ENCODE measurements around the gene CEP164.
"Not testable (repeated sequence)": the region's sequence is repeated elsewhere in the genome, so short reads cannot be mapped to it uniquely, and the experiment has no call there.

CEP164 gene

GRCh38 chr11:117305145-117305544 lies 22.5 kb upstream of the CEP164 start:
- no peak for DNase-seq

DNA sequence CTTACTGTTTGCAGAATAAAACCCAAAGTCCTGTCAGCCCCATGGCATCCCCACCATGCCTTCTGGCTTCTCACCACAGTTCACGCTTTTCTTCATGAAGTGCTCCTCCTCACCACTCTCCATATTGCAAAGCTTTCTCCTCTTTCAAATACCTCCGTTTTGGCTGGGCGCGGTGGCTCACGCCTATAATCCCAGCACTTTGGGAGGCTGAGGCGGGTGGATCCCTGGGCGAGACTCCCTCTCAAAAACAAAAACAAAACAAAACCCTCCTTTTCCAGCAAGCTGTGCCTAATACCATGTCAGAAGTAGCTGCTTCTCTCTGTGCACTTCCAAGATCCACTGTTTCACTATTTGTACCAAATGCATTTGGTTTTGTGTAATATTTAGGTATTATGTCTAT lies 18.3 kb upstream of the CEP164 start:
- no peak for DNase-seq

GRCh38 chr11:117313091-117313490 lies 14.6 kb upstream of the CEP164 start:
- no peak for DNase-seq

DNA sequence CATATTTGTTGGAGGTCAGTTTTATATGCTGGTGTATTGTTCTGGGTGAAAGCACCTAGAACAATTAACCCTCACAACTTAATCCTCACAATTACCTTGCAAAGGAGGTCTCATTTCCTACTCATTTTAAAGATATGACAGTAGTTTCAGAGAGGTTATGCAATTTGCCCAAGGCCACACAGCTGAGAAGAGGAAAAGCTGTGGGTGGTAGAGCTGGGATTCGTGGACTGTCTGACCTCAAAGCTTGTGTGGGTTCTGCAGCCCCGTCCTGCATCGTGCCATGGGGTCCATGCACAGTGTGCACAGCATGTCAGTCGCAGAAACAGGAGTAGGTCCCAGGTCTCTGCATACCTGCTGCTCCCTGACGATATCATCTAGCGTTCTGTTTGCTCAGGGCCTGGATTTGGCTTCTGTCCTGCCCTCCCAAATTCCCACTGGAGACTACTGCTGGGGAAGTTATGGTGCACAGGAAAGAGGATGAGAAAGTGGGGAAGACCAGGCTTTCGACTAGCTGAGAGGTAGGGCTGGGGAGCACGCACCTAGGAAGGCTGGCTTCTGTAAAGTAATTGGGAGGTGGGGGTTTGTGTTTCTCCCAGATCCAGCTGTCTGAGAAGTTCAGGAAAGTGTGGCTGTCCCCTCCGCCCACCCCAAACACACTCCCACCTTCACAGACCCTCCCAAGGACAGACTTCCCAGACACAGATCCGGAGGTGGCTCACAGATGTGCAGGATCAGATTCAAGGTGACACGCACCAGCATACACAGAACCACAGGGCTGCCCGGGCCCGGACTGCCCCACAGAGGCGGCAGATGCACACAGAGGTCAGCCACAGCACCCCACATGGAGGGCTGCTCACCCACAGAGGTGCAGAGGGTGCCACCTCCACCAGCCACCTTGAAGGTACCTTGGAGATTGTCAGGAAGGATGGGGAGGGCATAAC lies 13.6 kb upstream of the CEP164 start:
- DNase-seq: no peak

DNA sequence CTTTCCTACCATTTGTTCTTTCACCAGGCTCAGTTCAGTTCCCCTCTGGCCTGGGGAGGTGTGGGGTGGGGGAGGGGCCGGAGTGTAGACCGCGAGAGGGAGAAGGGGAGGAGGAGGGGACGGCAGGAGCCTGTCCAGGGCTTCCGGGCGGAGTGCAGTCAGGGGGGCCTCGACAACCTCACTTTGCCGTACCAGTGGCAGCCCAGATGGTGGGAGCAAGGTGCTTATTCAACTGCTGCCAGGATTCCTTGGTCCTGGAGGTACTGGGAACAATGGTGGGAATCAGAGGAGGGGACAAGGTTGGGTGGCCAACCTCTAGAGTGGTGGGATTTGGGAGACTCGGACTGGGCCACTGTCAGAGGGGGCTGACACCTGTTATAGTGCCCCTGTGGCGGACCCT lies 12.8 kb upstream of the CEP164 start:
- DNase-seq: no peak

DNA sequence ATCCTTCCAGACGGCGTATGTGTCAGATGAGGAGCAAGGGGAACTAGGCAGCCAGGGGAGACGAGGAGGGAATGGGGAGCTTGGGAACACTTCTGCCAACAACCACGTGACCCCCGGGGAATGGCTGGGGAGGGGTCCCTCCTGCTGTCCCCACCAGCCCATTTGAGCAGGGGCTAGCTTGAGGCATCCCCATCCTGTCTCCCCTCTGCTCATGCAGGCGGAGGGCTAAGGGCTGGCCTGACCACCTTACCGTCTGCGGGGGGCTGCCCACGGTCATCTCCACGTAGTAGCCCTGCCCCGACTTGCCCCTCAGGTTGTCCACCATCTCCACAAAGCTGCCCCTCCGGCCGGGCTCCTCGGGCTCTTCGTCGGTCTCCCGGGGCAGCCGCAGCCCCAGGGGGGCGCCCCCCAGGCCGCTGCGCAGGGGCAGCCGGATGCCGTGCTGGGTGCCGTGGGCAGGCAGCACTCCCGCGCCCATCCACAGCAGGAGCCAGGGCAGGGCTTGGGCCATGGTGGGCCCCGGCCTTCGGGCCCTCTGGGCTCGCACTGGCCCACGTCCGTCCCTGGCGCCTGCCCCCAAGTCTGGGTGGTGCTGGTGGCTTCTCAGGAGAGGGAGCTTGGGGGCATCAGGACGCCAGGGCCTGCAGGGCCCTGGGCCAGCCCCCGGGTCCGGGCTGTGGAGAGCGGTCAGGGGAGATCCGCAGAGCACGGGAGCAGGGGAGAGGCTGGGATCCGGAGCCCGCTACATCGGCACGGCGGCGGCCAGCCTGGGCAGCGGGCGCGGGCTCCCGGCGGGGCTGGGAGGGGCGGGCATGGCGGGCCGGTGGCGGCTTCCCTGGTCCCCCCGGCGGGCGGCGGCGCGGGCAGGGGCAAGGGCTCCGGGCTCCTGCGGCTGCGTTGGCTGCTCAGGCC lies 12.1 kb upstream of the CEP164 start:
- peak in 2 of 5 donors; percentile 17 to 22 for DNase-seq

- DNase-seq: peak in 1 of 5 donors; percentile 3
Measured at GRCh38 chr11:117316197-117316961, 11.3 kb upstream of the CEP164 start, which contains the start of gene BACE1. TSS of gene BACE1 (minus strand) at chr11:117316256. CDS start at chr11:117315795, 461 bp downstream.

GRCh38 chr11:117318738-117319137 lies 8.9 kb upstream of the CEP164 start:
- DNase-seq: no peak

DNA sequence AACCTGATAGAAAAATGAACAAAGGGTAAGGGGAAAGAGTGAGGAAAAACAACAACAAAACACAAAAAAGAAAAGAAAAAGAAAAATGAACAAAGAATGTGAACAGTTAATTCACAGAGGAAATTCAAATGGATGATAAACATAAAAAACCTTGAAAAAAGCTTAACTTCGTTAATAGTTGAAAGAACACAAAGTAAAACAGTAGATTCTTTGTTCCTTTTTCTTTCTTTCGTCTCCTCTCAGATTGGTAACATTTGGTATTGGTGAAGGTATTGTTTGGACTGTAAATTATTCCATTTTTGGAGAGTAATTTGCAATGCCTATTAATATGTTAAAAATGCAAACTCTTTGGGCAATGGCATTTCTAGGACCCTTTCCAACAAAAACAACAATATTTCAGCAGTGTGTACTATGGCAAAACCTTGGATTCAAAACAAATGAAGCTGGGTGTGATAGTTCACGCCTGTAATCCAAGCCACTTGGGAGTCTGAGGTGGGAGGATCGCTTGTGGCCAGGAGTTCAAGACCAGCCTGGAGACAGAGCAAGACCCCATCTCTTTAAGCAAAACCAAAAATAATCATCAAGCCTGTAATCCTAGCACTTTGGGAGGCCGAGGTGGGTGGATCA lies 8.3 kb upstream of the CEP164 start:
- DNase-seq: no peak

GRCh38 chr11:117327255-117327566 lies 443 bp upstream of the CEP164 start:
- DNase-seq: not testable (repeated sequence)

- no peak for DNase-seq
Measured at GRCh38 chr11:117328375-117329010, 839 bp downstream of the CEP164 start.

DNA sequence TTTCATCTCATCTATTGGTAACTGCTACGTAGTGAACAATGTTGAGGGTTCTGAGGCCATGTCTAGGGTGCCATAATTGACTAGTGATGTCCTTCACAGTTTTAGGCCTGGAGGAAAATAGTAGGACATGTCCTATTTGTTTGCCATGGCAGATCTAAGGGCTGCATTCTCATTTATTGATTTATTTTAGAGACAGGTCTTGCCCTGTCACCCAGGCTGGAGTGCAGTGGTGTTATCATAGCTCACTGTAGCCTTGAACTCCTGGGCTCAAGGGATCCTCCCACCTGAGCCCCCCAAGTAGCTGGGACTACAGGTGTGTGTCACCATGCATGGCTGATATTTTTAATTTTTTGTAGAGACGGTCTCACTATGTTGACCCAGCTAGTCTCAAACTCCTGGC lies 5.2 kb downstream of the CEP164 start:
- no peak for DNase-seq

GRCh38 chr11:117333917-117334316 lies 6.3 kb downstream of the CEP164 start:
- no peak for DNase-seq

- DNase-seq: no peak
Measured at GRCh38 chr11:117334896-117335295, 7.2 kb downstream of the CEP164 start.

DNA sequence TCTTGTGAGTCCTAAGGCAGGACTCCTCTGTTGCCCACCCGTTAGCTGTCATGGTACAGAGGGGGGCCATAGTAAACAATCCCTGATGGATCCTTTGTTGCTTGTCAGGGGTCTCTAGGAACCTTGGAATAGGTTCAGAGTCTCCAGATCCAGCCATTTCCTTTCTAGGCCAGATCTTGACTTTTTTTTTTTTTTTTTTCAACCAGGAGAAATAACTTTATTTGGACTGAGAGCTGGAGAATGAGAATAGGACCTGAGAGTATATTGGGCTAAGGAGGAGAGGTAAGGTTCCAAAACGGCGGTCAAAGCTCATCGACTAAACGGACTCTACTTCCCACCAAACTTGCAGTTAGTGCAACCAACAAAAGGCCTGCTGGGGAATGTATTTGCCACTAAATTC lies 7.7 kb downstream of the CEP164 start:
- no peak for DNase-seq

- DNase-seq: no peak
Measured at GRCh38 chr11:117337076-117337475, 9.4 kb downstream of the CEP164 start.

DNA sequence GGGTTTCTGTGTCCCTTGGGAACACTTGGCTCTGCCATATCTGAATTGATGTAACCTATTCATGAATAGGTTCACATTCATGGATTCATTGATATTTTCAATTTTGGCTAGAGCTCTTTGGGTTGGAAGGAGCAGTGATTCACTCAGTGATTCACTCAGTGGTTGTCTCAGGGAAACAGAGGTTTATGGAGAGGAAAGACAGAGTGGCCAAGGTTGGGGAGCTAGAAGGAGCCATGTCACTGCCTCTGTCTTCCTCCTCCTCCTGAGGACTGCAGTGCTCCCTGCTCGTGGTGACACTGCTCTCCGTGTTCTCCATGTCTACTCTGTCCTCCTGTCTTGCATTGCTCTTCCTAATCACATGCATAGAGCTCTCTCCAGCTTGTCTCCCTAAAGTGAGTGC lies 17.4 kb downstream of the CEP164 start:
- no peak for DNase-seq

- no peak for DNase-seq
Measured at GRCh38 chr11:117354550-117354949, 26.9 kb downstream of the CEP164 start.

DNA sequence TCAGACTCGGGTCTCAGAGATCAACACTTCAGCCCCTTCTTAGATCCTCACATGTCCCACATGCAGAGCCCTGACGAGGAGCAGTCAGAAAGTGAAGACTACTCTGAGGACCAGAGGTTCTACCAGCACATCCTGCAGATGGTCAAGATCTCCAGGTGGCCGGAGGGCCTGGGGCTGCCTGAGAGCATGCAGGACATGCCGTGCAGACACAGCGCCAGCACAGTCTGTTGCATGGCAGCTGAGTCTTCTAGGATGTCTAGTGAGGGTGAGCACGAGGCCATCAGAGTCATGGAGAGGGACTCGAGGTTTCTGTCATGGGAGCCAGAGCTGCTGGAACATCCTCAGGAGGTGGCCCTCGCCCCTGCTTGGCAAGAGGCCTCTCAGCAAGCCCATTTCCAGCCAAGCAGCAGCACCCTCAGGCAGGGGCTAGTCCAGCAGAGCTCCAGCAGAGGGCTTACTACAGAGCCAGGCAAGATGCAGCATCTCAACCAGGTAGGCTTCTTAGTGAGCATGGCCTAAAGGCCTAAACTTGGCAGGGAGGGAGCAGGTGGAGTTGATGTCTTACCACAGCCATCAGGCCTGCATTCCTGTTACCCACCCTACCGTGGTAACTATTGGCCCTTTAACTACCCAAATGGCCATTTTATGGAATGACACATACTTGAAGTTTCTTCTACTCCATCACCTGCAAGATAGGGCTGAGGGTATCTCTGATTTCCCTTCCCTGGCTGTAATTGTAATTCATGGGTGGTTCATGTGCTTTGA lies 28.7 kb downstream of the CEP164 start:
- no peak for DNase-seq

DNA sequence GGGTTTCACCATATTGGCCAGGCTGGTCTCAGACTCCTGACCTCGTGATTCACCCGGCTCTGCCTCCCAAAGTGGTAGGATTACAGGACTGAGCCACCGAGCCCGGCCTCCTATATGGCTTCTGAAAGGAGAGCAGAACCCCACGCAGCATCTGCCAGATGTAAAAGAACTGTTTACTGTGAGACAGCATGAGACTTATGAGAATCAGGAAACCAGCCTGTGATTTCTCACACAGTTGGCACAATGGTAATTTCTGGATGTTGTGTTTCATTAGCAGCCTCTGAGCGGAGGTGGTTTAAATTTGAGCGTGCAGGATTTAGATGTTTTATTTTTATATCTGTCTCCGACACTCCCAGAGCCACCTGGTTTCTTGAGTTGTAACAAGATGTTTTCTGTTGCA lies 33.8 kb downstream of the CEP164 start:
- no peak for DNase-seq

DNA sequence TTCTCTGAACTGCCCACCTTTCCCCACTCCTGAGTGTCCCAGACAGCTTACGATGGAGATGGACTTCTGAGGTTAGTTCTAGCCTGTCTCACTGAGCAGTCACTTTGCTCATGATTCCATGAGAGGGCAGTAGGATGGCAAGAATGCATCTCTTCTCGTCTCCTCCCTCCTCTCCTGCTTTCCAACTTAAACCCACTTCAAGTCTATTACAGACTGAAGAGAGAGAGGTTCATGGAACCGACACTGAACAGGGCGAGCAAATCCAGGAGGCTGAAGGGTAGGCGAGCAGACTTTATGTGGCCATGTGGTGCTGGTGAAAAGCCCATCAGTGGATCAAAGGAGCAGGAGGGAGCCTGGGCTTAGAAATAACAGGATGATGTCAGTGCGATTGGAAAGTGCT lies 38.6 kb downstream of the CEP164 start:
- DNase-seq: no peak

Data from T-helper 1 cell (primary cell).